HG02852 (cell line): ENCODE results near the gene DRAXIN.

Experiments
- ATAC-seq: cut with Tn5 transposase; IDR thresholded peaks from one replicate; pipeline ENCODE4 v1.9.1; 2021; ENCODE audit warnings: mild to moderate bottlenecking, moderate library complexity; ENCODE audit not compliant: unreplicated experiment

Gene DRAXIN

GRCh38 chr1:11735531-11735853 is 44.0 kb downstream of the DRAXIN start:
- no peak for ATAC-seq

- ATAC-seq = peak; percentile 66
These were observed 44.6 kb downstream of the DRAXIN start, which contains the start of gene AGTRAP for GRCh38 chr1:11735854-11736745. Gene AGTRAP (plus strand): TSS chr1:11736136. CDS start chr1:11736209, 73 bp downstream.

GRCh38 chr1:11736746-11737639 is 45.5 kb downstream of the DRAXIN start:
- no peak for ATAC-seq

GRCh38 chr1:11738096-11738495 is 46.6 kb downstream of the DRAXIN start:
- no peak for ATAC-seq

- ATAC-seq = no peak
These were observed 47.3 kb downstream of the DRAXIN start for GRCh38 chr1:11738783-11739182.

GRCh38 chr1:11740258-11741192 is 49.0 kb downstream of the DRAXIN start:
- no peak for ATAC-seq

- no peak for ATAC-seq
These were observed 50.0 kb downstream of the DRAXIN start for GRCh38 chr1:11741482-11741881.

- ATAC-seq = no peak
These were observed 50.5 kb downstream of the DRAXIN start for GRCh38 chr1:11741919-11742558.

GRCh38 chr1:11744287-11744686 is 52.8 kb downstream of the DRAXIN start:
- no peak for ATAC-seq

- ATAC-seq = no peak
These were observed 54.6 kb downstream of the DRAXIN start for GRCh38 chr1:11746092-11746491.

GRCh38 chr1:11746795-11747487 is 55.4 kb downstream of the DRAXIN start:
- no peak for ATAC-seq

GRCh38 chr1:11748294-11749202 is 57.0 kb downstream of the DRAXIN start:
- ATAC-seq = no peak

- no peak for ATAC-seq
These were observed 57.7 kb downstream of the DRAXIN start for GRCh38 chr1:11749203-11749689.

GRCh38 chr1:11749996-11750395 is 58.5 kb downstream of the DRAXIN start:
- ATAC-seq = no peak

- no peak for ATAC-seq
These were observed 59.6 kb downstream of the DRAXIN start for GRCh38 chr1:11751087-11751486.

- ATAC-seq = no peak
These were observed 61.0 kb downstream of the DRAXIN start for GRCh38 chr1:11752359-11753088.

GRCh38 chr1:11753555-11754208 is 62.2 kb downstream of the DRAXIN start:
- ATAC-seq = no peak
